HG03039 (cell line): ENCODE measurements around the gene FGFR4.

Source experiments
- ATAC-seq: cut with Tn5 transposase; IDR thresholded peaks from one replicate; pipeline ENCODE4 v1.9.1; 2021; ENCODE audit warnings: mild to moderate bottlenecking, moderate library complexity; ENCODE audit not compliant: unreplicated experiment

FGFR4 gene

GRCh38 chr5:177084175-177084574 is 2.5 kb upstream of the FGFR4 start:
- no peak for ATAC-seq

GRCh38 chr5:177085985-177086653 is 596 bp upstream of the FGFR4 start:
- ATAC-seq = no peak

- no peak for ATAC-seq
Observed at GRCh38 chr5:177087398-177088005, 787 bp downstream of the FGFR4 start.

- ATAC-seq = no peak
Observed at GRCh38 chr5:177089127-177089526, 2.4 kb downstream of the FGFR4 start.

- no peak for ATAC-seq
Observed at GRCh38 chr5:177089825-177090641, 3.3 kb downstream of the FGFR4 start.

GRCh38 chr5:177090813-177091212 is 4.1 kb downstream of the FGFR4 start:
- ATAC-seq = no peak

GRCh38 chr5:177091232-177091631 is 4.5 kb downstream of the FGFR4 start:
- no peak for ATAC-seq

- ATAC-seq = no peak
Observed at GRCh38 chr5:177092178-177093081, 5.7 kb downstream of the FGFR4 start.

GRCh38 chr5:177093082-177093712 is 6.5 kb downstream of the FGFR4 start:
- no peak for ATAC-seq

- ATAC-seq = no peak
Observed at GRCh38 chr5:177093803-177094202, 7.1 kb downstream of the FGFR4 start.

GRCh38 chr5:177094224-177095087 is 7.7 kb downstream of the FGFR4 start:
- no peak for ATAC-seq

- no peak for ATAC-seq
Observed at GRCh38 chr5:177095088-177095669, 8.5 kb downstream of the FGFR4 start.

- no peak for ATAC-seq
Observed at GRCh38 chr5:177096162-177097015, 9.7 kb downstream of the FGFR4 start.

GRCh38 chr5:177097016-177097985 is 10.6 kb downstream of the FGFR4 start:
- ATAC-seq = no peak

GRCh38 chr5:177098120-177098469 is 11.4 kb downstream of the FGFR4 start:
- no peak for ATAC-seq

- ATAC-seq = no peak
Observed at GRCh38 chr5:177098470-177099141, 11.9 kb downstream of the FGFR4 start.
